A549 treated with dexamethasone at 1 μM for 4 hours (cell line): ENCODE results near the gene TMEM47. TPM values are rescaled to one million over a fixed set of nuclear protein-coding genes. Genes with fewer than 3 reads are reported as not detected.

ENCODE experiments used
- total RNA-seq: library from RNA; stranded (reverse); fragments of 200-300 nt; extraction: Qiagen RNA extraction; gene quantifications from 5 replicates; pipeline ENCODE4 v1.2.3, GENCODE V29; 2022

The TMEM47 gene
- total RNA-seq: 1.3 to 2.0 TPM (median 1.7 TPM) in 5 replicates

DNA sequence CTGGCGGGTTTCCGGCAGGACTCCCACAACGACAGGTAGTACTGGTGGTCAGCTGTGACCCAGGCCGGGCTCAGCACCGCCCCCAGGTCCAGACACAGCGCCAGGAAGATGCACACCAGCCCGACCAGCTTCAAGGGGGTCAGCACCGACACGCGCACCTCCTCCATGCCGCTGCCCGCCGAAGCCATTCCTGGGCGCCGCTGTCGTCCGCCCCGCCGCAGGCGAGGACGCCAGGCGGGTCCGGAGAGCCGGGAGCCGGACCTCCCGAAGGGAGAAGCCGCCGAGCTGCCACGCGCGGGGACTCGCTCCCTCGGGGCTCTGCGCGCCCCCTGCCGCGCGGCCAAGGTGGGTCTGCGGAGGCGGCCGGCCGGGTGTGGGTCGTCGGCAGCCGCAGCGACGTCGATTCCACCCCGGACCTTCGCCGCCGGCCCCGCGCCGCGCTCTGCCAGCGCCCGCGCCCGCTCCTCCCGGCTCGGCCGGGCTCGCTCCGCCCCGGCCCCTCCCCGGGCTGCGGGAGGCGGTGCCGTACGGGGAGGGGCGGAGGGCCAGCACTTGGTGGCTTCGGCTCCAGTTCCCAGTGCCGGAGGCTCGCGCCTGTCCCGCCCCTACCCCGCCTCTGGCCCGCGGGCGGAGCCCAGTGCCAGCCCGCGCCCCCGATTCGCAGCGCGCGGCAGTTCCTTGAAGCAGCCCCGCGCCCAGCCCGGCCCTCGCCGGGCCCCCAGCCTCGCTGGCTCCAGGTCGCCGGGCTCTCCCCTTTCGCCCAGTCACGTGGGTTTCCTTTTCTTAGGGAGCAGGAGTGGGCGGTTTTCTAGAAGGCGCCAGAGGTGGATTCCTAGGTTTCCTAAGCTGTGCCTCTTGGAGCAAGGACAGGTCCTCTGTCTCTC is at the start of gene TMEM47:
TSS of gene TMEM47 (minus strand) at position 444 of the 884 bp plus-strand sequence. CDS start at position 188, 256 bp downstream.

